Neural progenitor cell (in vitro differentiated cells): ENCODE measurements around the gene AKAP8. TPM values are rescaled to one million over a fixed set of nuclear protein-coding genes. Genes with fewer than 3 reads are reported as not detected.
A peak's percentile ranks its signal among the peaks of the same experiment; 100 is the strongest.
"Not testable (repeated sequence)": the region's sequence is repeated elsewhere in the genome, so short reads cannot be mapped to it uniquely, and the experiment has no call there.

Experiments
- DNase-seq: peaks from one replicate; pipeline ENCODE4 v3.0.0-alpha.2; 2016; ENCODE audit warnings: low spot score
- H2AFZ ChIP-seq: fragments of 200-600 bp; sonication (generic); replicated peaks from 2 replicates; pipeline ENCODE4 v1.6.1; 2016; ENCODE audit warnings: antibody characterized with exemption
- H3F3A ChIP-seq: fragments of 200-600 bp; sonication (generic); 2 replicates; pipeline ENCODE4 v1.6.1; 2016; ENCODE audit warnings: antibody characterized with exemption, low read depth
- H3K27ac ChIP-seq: fragments of 200-600 bp; sonication (generic); 2 replicates; pipeline ENCODE4 v1.5.1; 2016; ENCODE audit warnings: mild to moderate bottlenecking
- H3K27me3 ChIP-seq: fragments of 200-600 bp; sonication (generic); 2 replicates; pipeline ENCODE4 v1.6.1; 2016; ENCODE audit warnings: mild to moderate bottlenecking, moderate library complexity
- H3K36me3 ChIP-seq: fragments of 200-600 bp; sonication (generic); 2 replicates; pipeline ENCODE4 v1.5.1; 2016
- H3K4me1 ChIP-seq: fragments of 200-600 bp; sonication (generic); 2 replicates; pipeline ENCODE4 v1.6.1; 2016; ENCODE audit warnings: mixed run types
- H3K4me2 ChIP-seq: fragments of 200-600 bp; sonication (generic); 2 replicates; pipeline ENCODE4 v1.6.1; 2016
- H3K4me3 ChIP-seq: fragments of 200-600 bp; sonication (generic); 2 replicates; pipeline ENCODE4 v1.5.1; 2016
- H3K79me2 ChIP-seq: fragments of 200-600 bp; sonication (generic); 2 replicates; pipeline ENCODE4 v1.6.1; 2016; ENCODE audit warnings: low read depth
- H3K9ac ChIP-seq: fragments of 200-600 bp; sonication (generic); 2 replicates; pipeline ENCODE4 v1.6.1; 2016
- H3K9me3 ChIP-seq: fragments of 200-600 bp; sonication (generic); 2 replicates; pipeline ENCODE4 v1.5.1; 2016; ENCODE audit warnings: low read depth
- H4K20me1 ChIP-seq: fragments of 200-600 bp; sonication (generic); 2 replicates; pipeline ENCODE4 v1.6.1; 2016; ENCODE audit warnings: low read depth
- H3K27ac Mint-ChIP-seq: 3 replicates; pipeline ENCODE4 v1.8.0; 2021; ENCODE audit warnings: mixed read lengths
- H3K27me3 Mint-ChIP-seq: 2 replicates; pipeline ENCODE4 v1.8.0; 2022; ENCODE audit warnings: low read depth, mild to moderate bottlenecking, inconsistent platforms, moderate library complexity, mixed read lengths; ENCODE audit not compliant: insufficient read depth
- H3K36me3 Mint-ChIP-seq: 3 replicates; pipeline ENCODE4 v1.8.0; 2021; ENCODE audit warnings: mixed read lengths
- H3K4me1 Mint-ChIP-seq: 3 replicates; pipeline ENCODE4 v1.8.0; 2021; ENCODE audit warnings: mixed read lengths
- H3K4me3 Mint-ChIP-seq: 3 replicates; pipeline ENCODE4 v1.8.0; 2021; ENCODE audit warnings: mild to moderate bottlenecking, moderate library complexity, mixed read lengths
- H3K9me3 Mint-ChIP-seq: 3 replicates; pipeline ENCODE4 v1.8.0; 2020; ENCODE audit warnings: mixed read lengths
- CTCF ChIP-seq: fragments of 200-600 bp; sonication (generic); IDR thresholded peaks from 2 replicates; pipeline ENCODE4 v1.5.1; 2017; ENCODE audit warnings: antibody characterized with exemption, mild to moderate bottlenecking
- EZH2 ChIP-seq: fragments of 200-600 bp; sonication (generic); IDR thresholded peaks from 2 replicates; pipeline ENCODE4 v1.6.1; 2017; ENCODE audit warnings: antibody characterized with exemption, mild to moderate bottlenecking, moderate library complexity
- EZH2phosphoT487 ChIP-seq: fragments of 200-600 bp; sonication (generic); IDR thresholded peaks from 2 replicates; pipeline ENCODE4 v1.6.1; 2017; ENCODE audit warnings: antibody characterized with exemption
- total RNA-seq: library from RNA; depleted of rRNA; stranded (reverse); fragments of >200 nt; gene quantifications from 2 replicates; pipeline ENCODE4 v1.2.3, GENCODE V29; 2015; ENCODE audit warnings: low replicate concordance

Gene AKAP8
- total RNA-seq, 1 donor from 2014 or later: 20.1 TPM

GRCh38 chr19:15367439-15367838, 12.1 kb downstream of the AKAP8 start:
- Histone ChIP-seq H3K4me1 (no peaks in the 10 kb centered on the region), H3F3A (no peaks in the 10 kb centered on the region), H4K20me1 (peaks cover 3% of the 10 kb centered on the region), H3K27ac (no peak overlapping the region), H3K4me2 (no peak overlapping the region), H3K36me3 (peaks cover 5% of the 10 kb centered on the region), H3K9me3 (no peaks in the 10 kb centered on the region), H2AFZ (no peak overlapping the region), H3K9ac (no peak overlapping the region), H3K79me2 (peaks cover 15% of the 10 kb centered on the region), H3K27me3 (no peaks in the 10 kb centered on the region), H3K4me3 (no peak overlapping the region)
- no peak for DNase-seq
- peaks cover 4% of the 10 kb centered on the region for H3K9me3 Mint-ChIP-seq
- H3K27me3 Mint-ChIP-seq: no peaks in the 10 kb centered on the region
- no peak overlapping the region for H3K27ac Mint-ChIP-seq
- no peak for TF ChIP-seq CTCF
- no peak for TF ChIP-seq EZH2
- no peak for TF ChIP-seq EZH2phosphoT487
- peak overlapping the region; percentile 33 for H3K4me3 Mint-ChIP-seq
- peaks cover 25% of the 10 kb centered on the region for H3K36me3 Mint-ChIP-seq
- no peaks in the 10 kb centered on the region for H3K4me1 Mint-ChIP-seq

GRCh38 chr19:15365264-15365663, 14.3 kb downstream of the AKAP8 start:
- TF ChIP-seq EZH2 (no peak), EZH2phosphoT487 (no peak), CTCF (no peak)
- Mint-ChIP-seq H3K4me3 (no peak overlapping the region), H3K9me3 (peaks cover 9% of the 10 kb centered on the region), H3K27me3 (no peaks in the 10 kb centered on the region), H3K36me3 (peaks cover 35% of the 10 kb centered on the region), H3K27ac (no peak overlapping the region), H3K4me1 (no peaks in the 10 kb centered on the region)
- no peaks in the 10 kb centered on the region for H4K20me1 ChIP-seq
- no peak overlapping the region for H3K27ac ChIP-seq
- no peaks in the 10 kb centered on the region for H3K9me3 ChIP-seq
- no peak overlapping the region for H3K4me3 ChIP-seq
- no peak overlapping the region for H3K9ac ChIP-seq
- H3K27me3 ChIP-seq: no peaks in the 10 kb centered on the region
- no peaks in the 10 kb centered on the region for H3K36me3 ChIP-seq
- H3K4me1 ChIP-seq: no peaks in the 10 kb centered on the region
- H3F3A ChIP-seq: no peaks in the 10 kb centered on the region
- no peaks in the 10 kb centered on the region for H3K79me2 ChIP-seq
- H2AFZ ChIP-seq: no peak overlapping the region
- no peak overlapping the region for H3K4me2 ChIP-seq
- no peak for DNase-seq

GRCh38 chr19:15363791-15364190, 15.8 kb downstream of the AKAP8 start:
- H4K20me1 ChIP-seq, DNase-seq, H3K36me3 ChIP-seq, H3K27ac Mint-ChIP-seq, H3K27ac ChIP-seq, H3K4me1 ChIP-seq, H3F3A ChIP-seq, H3K9me3 Mint-ChIP-seq, H3K9me3 ChIP-seq, H3K79me2 ChIP-seq, H3K4me2 ChIP-seq, H3K27me3 ChIP-seq, H2AFZ ChIP-seq, H3K9ac ChIP-seq, H3K27me3 Mint-ChIP-seq, H3K4me3 ChIP-seq, H3K4me1 Mint-ChIP-seq: not testable (repeated sequence)
- Mint-ChIP-seq H3K4me3 (peak overlapping the region; percentile 64), H3K36me3 (peaks cover 40% of the 10 kb centered on the region)

- not testable (repeated sequence) for H3K4me2 ChIP-seq, H3K27ac Mint-ChIP-seq, H3K27me3 ChIP-seq, H3K36me3 ChIP-seq, H3K9me3 ChIP-seq, H2AFZ ChIP-seq, H3K4me1 ChIP-seq, H4K20me1 ChIP-seq, H3K4me3 Mint-ChIP-seq, H3K9me3 Mint-ChIP-seq, H3K79me2 ChIP-seq, H3K9ac ChIP-seq, H3K4me3 ChIP-seq, H3K4me1 Mint-ChIP-seq, H3F3A ChIP-seq, H3K27ac ChIP-seq, H3K27me3 Mint-ChIP-seq, DNase-seq
- H3K36me3 Mint-ChIP-seq: peaks cover 42% of the 10 kb centered on the region
These were observed 16.5 kb downstream of the AKAP8 start for GRCh38 chr19:15363048-15363447.

GRCh38 chr19:15360015-15360414, 19.6 kb downstream of the AKAP8 start:
- not testable (repeated sequence) for H3K4me2 ChIP-seq, H3K9me3 Mint-ChIP-seq, H3K27ac Mint-ChIP-seq, H3K36me3 ChIP-seq, H3K27me3 ChIP-seq, H3K27me3 Mint-ChIP-seq, H4K20me1 ChIP-seq, H3K27ac ChIP-seq, DNase-seq, H2AFZ ChIP-seq, H3F3A ChIP-seq, H3K4me1 Mint-ChIP-seq, H3K9me3 ChIP-seq, H3K4me3 ChIP-seq, H3K9ac ChIP-seq, H3K4me1 ChIP-seq, H3K79me2 ChIP-seq, H3K4me3 Mint-ChIP-seq
- H3K36me3 Mint-ChIP-seq: peaks cover 44% of the 10 kb centered on the region
